HG03571 (cell line): Measurements from ENCODE around the gene HRH3.

Source experiments
- ATAC-seq: cut with Tn5 transposase; IDR thresholded peaks from one replicate; pipeline ENCODE4 v1.9.1; 2021; ENCODE audit not compliant: unreplicated experiment

The HRH3 gene

GRCh38 chr20:62181808-62182207, 38.3 kb downstream of the HRH3 start:
- no peak for ATAC-seq

GRCh38 chr20:62179162-62179504, 40.9 kb downstream of the HRH3 start:
- ATAC-seq: no peak

GRCh38 chr20:62178316-62179161, 41.5 kb downstream of the HRH3 start:
- no peak for ATAC-seq

GRCh38 chr20:62177307-62177706, 42.8 kb downstream of the HRH3 start:
- no peak for ATAC-seq

DNA sequence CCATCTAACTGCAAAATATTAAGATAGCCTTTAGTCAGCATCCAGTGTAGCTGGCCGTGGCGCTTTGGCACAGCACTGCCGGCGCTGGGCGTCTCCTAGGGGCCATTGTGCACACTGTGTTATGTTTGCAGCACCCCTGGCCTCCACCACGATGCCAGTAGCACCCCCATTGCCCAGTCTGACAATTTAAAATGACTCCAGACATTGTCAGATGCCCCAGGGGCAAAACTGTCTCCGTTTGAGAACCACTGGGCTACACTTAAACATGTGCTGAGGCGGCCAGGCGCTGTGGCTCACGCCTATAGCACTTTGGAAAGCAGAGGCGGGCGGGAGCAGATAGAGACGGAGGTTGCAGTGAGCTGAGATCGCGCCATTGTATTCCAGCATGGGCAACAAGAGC, 43.2 kb downstream of the HRH3 start:
- ATAC-seq: no peak

DNA sequence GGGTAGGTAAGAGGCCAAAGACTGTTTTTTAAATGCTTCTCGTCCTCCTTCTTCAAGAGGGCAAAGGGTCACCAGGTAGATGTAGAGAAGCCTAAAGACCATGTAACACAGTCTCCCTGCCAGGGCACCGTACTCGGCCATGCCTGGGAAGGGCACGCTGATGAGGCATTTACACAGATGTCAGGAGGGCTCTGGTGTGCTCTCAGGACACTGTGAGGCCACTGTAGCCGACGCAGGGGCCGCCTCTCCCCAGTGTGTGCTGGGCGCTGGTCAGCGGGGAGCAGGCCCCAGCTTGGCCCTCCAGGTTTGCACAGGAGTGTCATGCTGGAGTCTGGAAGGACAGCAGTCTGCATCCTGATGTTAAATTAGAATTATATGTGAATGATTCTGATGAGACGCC, 44.4 kb downstream of the HRH3 start:
- ATAC-seq: no peak

DNA sequence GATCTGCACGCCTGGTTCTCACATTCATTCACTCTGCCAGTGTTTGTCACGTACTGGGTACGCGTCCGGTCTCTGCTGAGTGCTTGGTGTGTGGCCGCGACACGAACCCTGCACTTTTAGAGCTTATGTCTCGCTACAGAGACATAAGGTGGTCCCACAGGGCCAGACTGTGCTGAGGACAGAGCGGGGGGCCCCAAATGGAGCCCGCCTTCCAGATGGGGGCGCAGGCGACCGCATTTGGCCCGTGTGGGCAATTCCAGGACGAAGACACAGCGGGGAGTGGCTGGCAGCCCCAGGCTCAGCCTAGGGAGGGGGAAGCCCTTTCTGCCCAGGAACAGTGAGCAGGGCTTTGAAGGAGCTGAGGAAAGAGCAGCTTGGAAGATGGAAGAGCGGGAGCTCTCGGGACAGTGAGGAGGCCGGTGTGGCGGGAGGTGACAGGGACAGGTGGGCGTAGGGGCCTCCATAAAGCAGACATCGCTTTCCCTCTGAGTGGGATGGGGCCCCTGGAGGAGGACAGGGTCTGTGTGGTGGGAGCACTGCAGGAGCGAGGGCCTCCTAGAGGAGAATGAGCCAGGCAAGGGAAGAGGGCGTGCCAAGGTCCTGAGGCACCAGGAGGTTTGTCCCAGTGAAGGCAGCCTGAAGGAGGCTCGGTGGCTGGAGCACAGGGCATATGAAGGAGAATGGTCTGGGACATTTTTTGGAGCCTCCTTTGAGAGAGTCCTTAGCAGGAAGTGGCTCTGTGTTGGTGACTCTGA, 45.0 kb downstream of the HRH3 start:
- no peak for ATAC-seq

GRCh38 chr20:62174021-62174804, 45.9 kb downstream of the HRH3 start:
- no peak for ATAC-seq

GRCh38 chr20:62172666-62173065, 47.4 kb downstream of the HRH3 start:
- ATAC-seq: no peak

GRCh38 chr20:62171245-62171644, 48.8 kb downstream of the HRH3 start:
- ATAC-seq: no peak

GRCh38 chr20:62170536-62170935, 49.5 kb downstream of the HRH3 start:
- no peak for ATAC-seq

DNA sequence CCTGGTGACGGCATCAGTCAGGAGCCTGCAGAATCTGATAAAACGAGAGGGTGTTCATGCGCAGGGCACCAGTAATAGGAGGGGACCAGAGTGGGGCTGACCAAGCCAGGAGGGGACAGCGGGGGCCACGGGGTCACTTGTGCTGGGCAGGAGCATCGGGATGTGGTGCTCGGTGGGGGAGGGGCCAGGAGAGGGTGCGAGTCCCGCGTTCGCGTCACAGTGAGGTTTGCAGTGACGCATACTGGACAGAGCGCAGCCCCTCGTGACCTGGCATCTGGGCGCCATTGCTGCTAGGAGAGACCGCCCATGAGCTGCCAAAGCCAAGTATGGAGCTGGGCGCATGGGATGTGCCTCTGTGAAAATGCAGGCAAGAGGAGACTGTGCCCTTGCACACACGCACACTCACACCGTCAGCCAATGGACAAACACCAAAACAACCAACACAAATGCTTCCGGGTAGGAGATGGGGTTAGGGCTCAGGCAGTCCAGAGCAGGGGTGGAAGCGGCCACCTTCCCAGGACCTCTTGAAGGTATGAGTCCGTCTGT, 51.1 kb downstream of the HRH3 start:
- no peak for ATAC-seq

GRCh38 chr20:62168061-62168460, 52.0 kb downstream of the HRH3 start:
- no peak for ATAC-seq

DNA sequence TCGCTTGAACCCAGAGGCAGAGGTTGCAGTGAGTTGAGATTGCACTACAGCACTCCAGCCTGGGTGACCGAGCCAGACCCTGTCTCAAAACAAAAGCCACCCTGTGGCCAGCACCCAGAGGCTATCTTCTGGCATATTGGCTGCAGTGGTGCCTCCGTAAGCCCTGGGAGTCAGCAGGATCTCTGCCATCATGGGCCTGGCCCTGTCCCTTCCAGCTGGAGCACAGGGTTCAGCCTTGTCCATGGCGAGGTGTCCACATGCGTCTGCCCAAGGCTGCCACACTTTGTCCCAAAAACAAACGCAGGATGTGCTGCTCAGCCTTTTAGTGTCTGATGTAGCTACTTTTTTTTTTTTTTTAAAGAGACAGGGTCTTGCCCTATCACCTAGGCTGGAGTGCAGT, 52.6 kb downstream of the HRH3 start:
- no peak for ATAC-seq

- ATAC-seq: no peak
Observed at GRCh38 chr20:62165762-62166399, 54.2 kb downstream of the HRH3 start.
